ENCODE results near the gene DYTN. TPM values are rescaled to one million over a fixed set of nuclear protein-coding genes. Genes with fewer than 3 reads are reported as not detected.

DYTN gene
- total RNA-seq, 2 experiments from 2014 or later = not detected

DNA sequence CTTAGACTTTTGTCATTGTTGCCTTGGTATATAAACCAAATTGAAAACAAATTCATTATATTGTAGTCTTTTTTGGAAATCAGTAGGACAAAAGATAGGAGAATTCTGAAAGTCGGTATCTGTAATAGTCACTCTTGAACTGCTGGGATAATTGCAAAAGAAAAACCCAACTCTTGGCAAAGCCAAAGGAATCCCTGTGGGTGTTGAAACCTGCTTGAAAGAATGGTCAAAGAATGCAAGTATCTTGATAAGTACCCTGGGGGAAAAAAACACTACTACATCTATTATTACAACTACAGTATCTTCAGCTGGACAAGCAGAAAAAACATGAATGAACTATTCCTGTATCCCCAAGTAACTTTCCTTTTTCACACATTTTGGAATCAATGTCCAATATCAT is 83.2 kb downstream of the DYTN start:
- CTCF ChIA-PET (ENCODE audit: unreplicated experiment) = no interaction called here
- POLR2A ChIA-PET = no interaction called here
- Histone ChIP-seq H3K4me2 (ENCODE audit: low read length) (no peak overlapping the region), H3K9me3 (ENCODE audit: low read length) (no peaks in the 10 kb centered on the region), H4K20me1 (ENCODE audit: insufficient read depth, low read length) (no peaks in the 10 kb centered on the region), H2AFZ (ENCODE audit: low read length) (no peak overlapping the region), H3K9me2 (ENCODE audit: insufficient read depth, low read length) (no peaks in the 10 kb centered on the region), H3K36me3 (ENCODE audit: insufficient read depth, low read length) (no peaks in the 10 kb centered on the region), H3K79me2 (ENCODE audit: insufficient read depth, low read depth, low read length) (no peaks in the 10 kb centered on the region), H3K4me1 (ENCODE audit: insufficient read depth, low read length, poor library complexity, severe bottlenecking) (no peaks in the 10 kb centered on the region), H3K27ac (ENCODE audit: low read depth, low read length, poor library complexity, severe bottlenecking) (no peak overlapping the region), H3K4me3 (ENCODE audit: low read depth, low read length, poor library complexity, severe bottlenecking) (no peak overlapping the region)
- intact Hi-C loops (cut with micrococcal nuclease; ENCODE audit: unreplicated experiment) = no loop called here
- no peak for DNase-seq (ENCODE audit: low spot score)
- TF ChIP-seq, protein P1, sequence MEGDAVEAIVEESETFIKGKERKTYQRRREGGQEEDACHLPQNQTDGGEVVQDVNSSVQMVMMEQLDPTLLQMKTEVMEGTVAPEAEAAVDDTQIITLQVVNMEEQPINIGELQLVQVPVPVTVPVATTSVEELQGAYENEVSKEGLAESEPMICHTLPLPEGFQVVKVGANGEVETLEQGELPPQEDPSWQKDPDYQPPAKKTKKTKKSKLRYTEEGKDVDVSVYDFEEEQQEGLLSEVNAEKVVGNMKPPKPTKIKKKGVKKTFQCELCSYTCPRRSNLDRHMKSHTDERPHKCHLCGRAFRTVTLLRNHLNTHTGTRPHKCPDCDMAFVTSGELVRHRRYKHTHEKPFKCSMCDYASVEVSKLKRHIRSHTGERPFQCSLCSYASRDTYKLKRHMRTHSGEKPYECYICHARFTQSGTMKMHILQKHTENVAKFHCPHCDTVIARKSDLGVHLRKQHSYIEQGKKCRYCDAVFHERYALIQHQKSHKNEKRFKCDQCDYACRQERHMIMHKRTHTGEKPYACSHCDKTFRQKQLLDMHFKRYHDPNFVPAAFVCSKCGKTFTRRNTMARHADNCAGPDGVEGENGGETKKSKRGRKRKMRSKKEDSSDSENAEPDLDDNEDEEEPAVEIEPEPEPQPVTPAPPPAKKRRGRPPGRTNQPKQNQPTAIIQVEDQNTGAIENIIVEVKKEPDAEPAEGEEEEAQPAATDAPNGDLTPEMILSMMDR (conservative IDR thresholded peaks at IDR 0.05; ENCODE audit: low read length) = no peak
- TF ChIP-seq EZH2phosphoT487 (IDR thresholded peaks at IDR 0.05; ENCODE audit: borderline replicate concordance, low read depth, low read length) = no peak
- no TSS peak for BruUV-seq (replicated peaks)

DNA sequence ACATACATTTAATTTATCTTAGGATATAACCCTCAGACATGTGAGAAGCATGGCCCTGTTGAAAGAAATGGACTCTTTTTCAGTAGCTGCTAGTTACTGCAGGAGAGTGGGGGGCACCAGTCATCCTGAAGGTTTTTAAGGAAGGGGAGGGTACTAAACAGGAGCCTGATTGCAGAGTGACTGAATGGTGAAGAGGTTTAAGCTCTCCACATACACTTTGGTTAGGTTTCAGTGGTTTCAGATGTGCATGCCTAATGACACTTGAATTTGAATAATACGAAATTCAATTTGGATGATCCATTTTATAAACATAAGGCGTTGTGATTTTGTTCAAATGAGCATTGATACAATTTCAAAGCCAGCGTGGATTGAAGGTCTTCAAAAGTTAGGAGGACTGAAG is 86.9 kb downstream of the DYTN start:
- H2AFZ ChIP-seq (ENCODE audit: low read length) = no peak overlapping the region
- BruUV-seq (replicated peaks) = no TSS peak
- intact Hi-C loops (cut with micrococcal nuclease; ENCODE audit: unreplicated experiment) = no loop called here
- H3K27ac ChIP-seq (ENCODE audit: low read depth, low read length, poor library complexity, severe bottlenecking) = no peak overlapping the region
- no peaks in the 10 kb centered on the region for H3K9me3 ChIP-seq (ENCODE audit: low read length)
- no peak for DNase-seq (ENCODE audit: low spot score)
- no peak overlapping the region for H3K4me3 ChIP-seq (ENCODE audit: low read depth, low read length, poor library complexity, severe bottlenecking)
- ChIA-PET CTCF (ENCODE audit: unreplicated experiment) (no interaction called here), POLR2A (interaction anchor here (0.5 kb wide), 1 partner anchor 729 kb away, joined by 3 read pairs; no protein-coding TSS in a partner anchor)
- no peaks in the 10 kb centered on the region for H3K4me1 ChIP-seq (ENCODE audit: insufficient read depth, low read length, poor library complexity, severe bottlenecking)
- no peaks in the 10 kb centered on the region for H3K79me2 ChIP-seq (ENCODE audit: insufficient read depth, low read depth, low read length)
- no peaks in the 10 kb centered on the region for H3K36me3 ChIP-seq (ENCODE audit: insufficient read depth, low read length)
- no peaks in the 10 kb centered on the region for H4K20me1 ChIP-seq (ENCODE audit: insufficient read depth, low read length)
- H3K4me2 ChIP-seq (ENCODE audit: low read length) = no peak overlapping the region
- H3K9me2 ChIP-seq (ENCODE audit: insufficient read depth, low read length) = no peaks in the 10 kb centered on the region
- no peak for TF ChIP-seq EZH2phosphoT487 (IDR thresholded peaks at IDR 0.05; ENCODE audit: borderline replicate concordance, low read depth, low read length)
- TF ChIP-seq, protein P1 (conservative IDR thresholded peaks at IDR 0.05; ENCODE audit: low read length) = no peak

DNA sequence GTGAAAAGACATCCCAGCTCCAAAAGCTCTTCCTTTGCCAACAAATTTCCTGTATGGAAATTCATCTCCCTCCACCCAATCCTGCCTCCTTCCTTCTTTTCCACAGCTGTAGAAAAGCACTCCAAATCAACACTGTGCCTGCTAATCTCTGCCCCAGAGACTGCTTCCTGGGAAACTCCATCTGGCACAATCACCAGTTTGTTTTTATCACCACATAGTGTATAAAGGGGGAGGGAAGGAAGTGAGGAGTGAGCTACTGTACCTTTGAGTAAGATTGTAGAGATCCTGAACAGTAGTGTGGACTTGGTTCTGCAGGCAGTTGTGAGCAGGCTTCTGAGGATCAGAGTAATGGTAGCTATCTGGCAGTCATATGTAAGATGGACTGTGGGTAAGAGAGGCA is 90.6 kb downstream of the DYTN start:
- intact Hi-C loops (cut with micrococcal nuclease; ENCODE audit: unreplicated experiment) = no loop called here
- H3K4me3 ChIP-seq (ENCODE audit: low read depth, low read length, poor library complexity, severe bottlenecking) = no peak overlapping the region
- H3K36me3 ChIP-seq (ENCODE audit: insufficient read depth, low read length) = no peaks in the 10 kb centered on the region
- TF ChIP-seq, protein P1 (conservative IDR thresholded peaks at IDR 0.05; ENCODE audit: low read length) = no peak
- no peak for TF ChIP-seq EZH2phosphoT487 (IDR thresholded peaks at IDR 0.05; ENCODE audit: borderline replicate concordance, low read depth, low read length)
- DNase-seq (ENCODE audit: low spot score) = no peak
- no peaks in the 10 kb centered on the region for H3K9me3 ChIP-seq (ENCODE audit: low read length)
- ChIA-PET CTCF (ENCODE audit: unreplicated experiment) (no interaction called here), POLR2A (no interaction called here)
- no peaks in the 10 kb centered on the region for H3K9me2 ChIP-seq (ENCODE audit: insufficient read depth, low read length)
- no TSS peak for BruUV-seq (replicated peaks)
- H3K27ac ChIP-seq (ENCODE audit: low read depth, low read length, poor library complexity, severe bottlenecking) = no peak overlapping the region
- H3K4me1 ChIP-seq (ENCODE audit: insufficient read depth, low read length, poor library complexity, severe bottlenecking) = no peaks in the 10 kb centered on the region
- no peaks in the 10 kb centered on the region for H3K79me2 ChIP-seq (ENCODE audit: insufficient read depth, low read depth, low read length)
- H4K20me1 ChIP-seq (ENCODE audit: insufficient read depth, low read length) = no peaks in the 10 kb centered on the region
- no peak overlapping the region for H3K4me2 ChIP-seq (ENCODE audit: low read length)
- H2AFZ ChIP-seq (ENCODE audit: low read length) = no peak overlapping the region
